HepG2 (cell line): ENCODE results near the gene EWSR1. TPM values are rescaled to one million over a fixed set of nuclear protein-coding genes. Genes with fewer than 3 reads are reported as not detected.

Experiments
- FOXA1 ChIP-seq, 2 experiments: fragments of 450-650 bp in 1 of 2; sonication (generic) in 1 of 2; formaldehyde crosslinking in 1 of 2; IDR thresholded peaks; 2 replicates each; pipeline versions ENCODE4 v1.4.0 to v1.6.1; 2016 to 2020; ENCODE audit warnings: missing genetic modification reagents in 1 of 2
- KDM5A ChIP-seq: fragments of 200-600 bp; sonication (generic); IDR thresholded peaks from 2 replicates; pipeline ENCODE4 v1.7.0; 2018; ENCODE audit warnings: antibody characterized with exemption, mild to moderate bottlenecking, low read length, borderline replicate concordance
- PAF1 ChIP-seq: IDR thresholded peaks from 2 replicates; pipeline ENCODE4 v1.6.1; 2016; ENCODE audit warnings: missing genetic modification reagents, missing compliant biosample characterization
- U2AF2 ChIP-seq: fragments of 200-400 bp; formaldehyde crosslinking; IDR thresholded peaks from 2 replicates; pipeline ENCODE4 v1.6.1; 2017; ENCODE audit warnings: low read depth, mild to moderate bottlenecking, low read length
- ZNF740 ChIP-seq: sonication (generic); formaldehyde crosslinking; IDR thresholded peaks from 2 replicates; pipeline ENCODE4 v1.4.0; 2020; ENCODE audit warnings: missing genetic modification reagents
- polyA plus RNA-seq, 8 experiments: library from polyadenylated mRNA; depleted of rRNA in 3 of 8; stranded (reverse) in 7 of 8; unstranded in 1 of 8; fragments of >200 nt; fragmentation: Illumina TruSeq in 4 of 8; extraction: Trizol in 4 of 8; gene quantifications; 2 replicates each; pipeline versions ENCODE4 v1.2.1 to v1.2.3, GENCODE V29; 2011 to 2016; ENCODE audit warnings: low read depth in 4 of 8, missing spikeins in 1 of 8, mixed read lengths in 1 of 8; ENCODE audit not compliant: insufficient read depth in 1 of 8
- total RNA-seq, 5 experiments: library from RNA; depleted of rRNA; stranded (reverse); fragments of >200 nt; fragmentation: Illumina TruSeq; extraction: Trizol; gene quantifications; 2 replicates each; pipeline ENCODE4 v1.2.3, GENCODE V29; 2016; ENCODE audit warnings: low read depth in 1 of 5
- TF ChIP-seq, protein P1 (sequence below): sonication (generic); formaldehyde crosslinking; IDR thresholded peaks from 2 replicates; pipeline ENCODE4 v1.4.0; 2020; ENCODE audit warnings: mild to moderate bottlenecking, missing genetic modification reagents, borderline replicate concordance

The EWSR1 gene
- total and polyA plus RNA-seq, 2 of the 13 experiments (the other 11 are each of a cell fraction or from before 2014, with no cell fraction given): 211 to 326 TPM

DNA sequence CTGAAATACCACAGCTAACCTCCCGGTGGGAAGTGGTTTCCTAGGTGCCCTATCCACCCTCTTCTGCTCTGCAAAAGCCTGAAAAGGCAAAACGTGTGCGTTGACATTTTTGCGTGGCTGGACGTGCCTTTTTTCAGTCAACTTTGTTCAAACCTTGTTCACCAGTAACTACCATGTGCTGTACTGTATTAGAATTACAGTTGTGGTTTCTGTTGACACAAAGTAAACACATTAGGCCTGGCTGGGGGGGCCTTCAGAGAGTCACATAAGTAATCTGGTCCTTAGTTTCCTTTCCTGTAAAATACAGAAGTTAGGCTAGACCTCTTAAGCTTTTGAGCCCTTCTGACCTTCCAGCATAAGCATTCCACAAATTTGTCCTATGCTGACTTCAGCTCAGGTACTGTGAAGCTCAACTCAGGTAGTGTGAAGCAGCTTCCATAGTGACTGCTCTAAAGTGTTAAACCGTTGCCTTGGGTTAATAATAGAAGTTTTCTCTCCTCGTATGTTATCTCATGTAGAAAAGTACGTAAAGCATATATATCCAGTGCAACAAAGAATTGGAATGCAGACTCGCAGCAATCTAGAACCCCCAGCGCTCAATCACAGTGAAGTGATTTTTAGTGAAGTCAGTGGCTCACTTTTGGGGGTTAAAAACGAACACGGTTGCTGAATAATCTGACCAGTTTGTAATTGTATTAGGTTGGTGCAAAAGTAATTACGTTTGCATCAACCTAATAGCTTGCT, 1.8 kb downstream of the EWSR1 start (continued):
- TF ChIP-seq ZNF740 (0 out of 2 replicates have a peak, but pooled peaks have one; percentile 44), U2AF2 (no peak), PAF1 (CRISPR knock-in tag) (0 out of 2 replicates have a peak, but pooled peaks have one; percentile 23), KDM5A (0 out of 2 replicates have a peak, but pooled peaks have one; percentile 8), FOXA1 (IDR thresholded peaks at IDR 0.05) (no peak), FOXA1 (CRISPR knock-in tag; IDR thresholded peaks at IDR 0.05) (peak; percentile 65)
- TF ChIP-seq, protein P1, sequence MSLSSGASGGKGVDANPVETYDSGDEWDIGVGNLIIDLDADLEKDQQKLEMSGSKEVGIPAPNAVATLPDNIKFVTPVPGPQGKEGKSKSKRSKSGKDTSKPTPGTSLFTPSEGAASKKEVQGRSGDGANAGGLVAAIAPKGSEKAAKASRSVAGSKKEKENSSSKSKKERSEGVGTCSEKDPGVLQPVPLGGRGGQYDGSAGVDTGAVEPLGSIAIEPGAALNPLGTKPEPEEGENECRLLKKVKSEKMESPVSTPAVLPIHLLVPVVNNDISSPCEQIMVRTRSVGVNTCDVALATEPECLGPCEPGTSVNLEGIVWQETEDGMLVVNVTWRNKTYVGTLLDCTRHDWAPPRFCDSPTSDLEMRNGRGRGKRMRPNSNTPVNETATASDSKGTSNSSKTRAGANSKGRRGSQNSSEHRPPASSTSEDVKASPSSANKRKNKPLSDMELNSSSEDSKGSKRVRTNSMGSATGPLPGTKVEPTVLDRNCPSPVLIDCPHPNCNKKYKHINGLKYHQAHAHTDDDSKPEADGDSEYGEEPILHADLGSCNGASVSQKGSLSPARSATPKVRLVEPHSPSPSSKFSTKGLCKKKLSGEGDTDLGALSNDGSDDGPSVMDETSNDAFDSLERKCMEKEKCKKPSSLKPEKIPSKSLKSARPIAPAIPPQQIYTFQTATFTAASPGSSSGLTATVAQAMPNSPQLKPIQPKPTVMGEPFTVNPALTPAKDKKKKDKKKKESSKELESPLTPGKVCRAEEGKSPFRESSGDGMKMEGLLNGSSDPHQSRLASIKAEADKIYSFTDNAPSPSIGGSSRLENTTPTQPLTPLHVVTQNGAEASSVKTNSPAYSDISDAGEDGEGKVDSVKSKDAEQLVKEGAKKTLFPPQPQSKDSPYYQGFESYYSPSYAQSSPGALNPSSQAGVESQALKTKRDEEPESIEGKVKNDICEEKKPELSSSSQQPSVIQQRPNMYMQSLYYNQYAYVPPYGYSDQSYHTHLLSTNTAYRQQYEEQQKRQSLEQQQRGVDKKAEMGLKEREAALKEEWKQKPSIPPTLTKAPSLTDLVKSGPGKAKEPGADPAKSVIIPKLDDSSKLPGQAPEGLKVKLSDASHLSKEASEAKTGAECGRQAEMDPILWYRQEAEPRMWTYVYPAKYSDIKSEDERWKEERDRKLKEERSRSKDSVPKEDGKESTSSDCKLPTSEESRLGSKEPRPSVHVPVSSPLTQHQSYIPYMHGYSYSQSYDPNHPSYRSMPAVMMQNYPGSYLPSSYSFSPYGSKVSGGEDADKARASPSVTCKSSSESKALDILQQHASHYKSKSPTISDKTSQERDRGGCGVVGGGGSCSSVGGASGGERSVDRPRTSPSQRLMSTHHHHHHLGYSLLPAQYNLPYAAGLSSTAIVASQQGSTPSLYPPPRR (CRISPR knock-in tag): no peak
